Activated CD4-positive, alpha-beta T cell treated with anti-CD3 and anti-CD28 coated beads, Interleukin-2, Interleukin-6, amounts not matched to agents 100 ng/mL and 50 ng/mL, durations not matched to agents 16 hours and 8 hours (primary cell): ENCODE data around the gene RGN.
"Not testable (repeated sequence)": the region's sequence is repeated elsewhere in the genome, so short reads cannot be mapped to it uniquely, and the experiment has no call there.

ENCODE experiments used
- DNase-seq: peaks from one replicate; pipeline ENCODE4 v3.0.0-alpha.2; 2020

RGN gene

DNA sequence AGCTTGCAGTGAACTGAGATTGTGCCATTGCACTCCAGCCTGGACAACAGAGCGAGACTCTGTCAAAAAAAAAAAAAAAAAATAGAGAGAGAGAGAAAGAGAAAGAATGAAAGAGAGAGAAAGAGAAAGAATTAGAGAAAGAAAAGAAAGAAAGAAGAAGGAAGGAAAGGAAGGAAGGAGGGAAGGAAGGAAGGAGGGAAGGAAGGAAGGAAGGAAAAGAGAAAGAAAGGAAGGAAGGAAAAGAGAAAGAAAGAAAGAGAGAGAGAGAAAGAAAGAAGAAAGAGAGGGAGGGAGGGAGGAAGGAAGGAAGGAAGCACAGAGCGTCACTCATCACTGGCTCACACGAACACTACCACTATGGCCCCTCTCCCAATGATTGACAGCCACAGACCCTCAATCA, 46.2 kb downstream of the RGN start:
- DNase-seq: not testable (repeated sequence)

DNA sequence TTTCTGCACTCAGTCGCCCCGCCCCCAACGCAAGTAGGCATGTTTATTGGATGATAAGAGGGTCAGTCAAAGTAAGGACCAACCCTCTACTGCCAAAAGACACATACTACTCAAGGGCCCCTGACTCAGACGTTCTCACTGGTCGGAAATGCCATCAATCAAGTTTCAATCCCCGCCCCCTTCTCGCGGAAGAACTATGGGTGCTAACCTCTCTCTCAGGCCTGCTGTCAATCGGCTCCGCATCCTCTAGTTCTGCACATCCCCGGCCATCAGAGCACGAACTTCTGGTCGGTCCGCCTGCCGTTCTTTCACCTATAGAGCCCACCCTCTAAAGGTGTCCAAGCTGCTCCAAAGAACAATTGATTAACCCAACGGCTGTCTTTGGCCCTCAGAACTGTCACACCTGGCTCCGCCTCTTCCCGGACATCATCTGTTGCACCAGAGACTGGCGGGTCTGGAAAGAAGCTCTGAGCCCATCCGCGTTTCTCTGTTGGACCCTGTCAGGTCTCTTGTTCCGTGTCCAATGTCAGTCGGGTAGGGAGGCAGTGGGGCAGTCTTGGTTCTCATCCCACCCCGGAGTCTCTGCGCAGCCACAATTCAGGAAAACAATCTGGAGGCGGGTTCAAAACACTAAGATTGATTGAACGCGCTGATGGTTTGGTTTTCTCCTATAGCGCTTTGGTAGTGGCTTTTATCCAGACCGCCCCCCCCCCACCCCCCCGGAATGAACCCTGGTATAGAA, 51.1 kb downstream of the RGN start:
- peak; percentile 93 for DNase-seq

DNA sequence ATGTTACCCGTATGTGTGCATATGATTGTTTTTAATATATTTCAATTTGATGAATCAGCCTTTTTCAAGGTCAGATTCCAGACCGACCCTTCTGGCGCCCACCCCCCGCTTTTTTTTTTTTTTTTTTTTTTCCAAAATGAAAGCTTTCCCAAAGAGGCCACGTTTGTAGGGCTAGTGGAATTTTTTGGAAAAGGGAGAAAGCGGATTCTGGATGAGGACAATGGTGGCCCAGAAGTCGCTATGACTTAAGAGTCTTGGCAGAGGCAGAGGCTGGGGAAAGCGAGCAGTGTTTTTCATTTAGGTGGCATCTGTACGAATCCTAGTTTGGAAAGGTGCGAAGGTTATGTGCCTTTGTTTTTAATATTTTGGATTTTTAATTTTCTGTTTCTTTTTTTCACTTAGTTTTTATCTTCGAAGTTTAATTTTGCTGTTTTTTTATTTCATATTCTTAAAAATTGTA, 51.7 kb downstream of the RGN start:
- no peak for DNase-seq

DNA sequence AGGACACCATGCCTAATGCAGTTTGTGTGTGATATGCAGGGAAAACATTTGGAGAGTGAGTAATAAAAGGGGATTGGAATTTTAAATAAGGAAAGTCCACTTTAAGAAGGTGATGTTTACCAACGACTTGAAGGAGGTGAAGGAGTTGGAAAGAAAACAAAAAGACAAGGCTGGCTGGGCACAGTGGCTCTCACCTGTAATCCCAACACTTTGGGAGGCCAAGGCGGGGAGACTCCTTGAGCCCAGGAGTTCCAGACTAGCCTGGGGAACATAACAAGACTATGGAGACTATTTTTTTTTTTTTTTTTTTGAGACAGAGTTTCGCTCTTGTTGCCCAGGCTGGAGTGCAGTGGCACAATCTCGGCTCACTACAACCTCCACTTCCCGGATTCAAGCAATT, 55.2 kb downstream of the RGN start:
- DNase-seq: no peak

DNA sequence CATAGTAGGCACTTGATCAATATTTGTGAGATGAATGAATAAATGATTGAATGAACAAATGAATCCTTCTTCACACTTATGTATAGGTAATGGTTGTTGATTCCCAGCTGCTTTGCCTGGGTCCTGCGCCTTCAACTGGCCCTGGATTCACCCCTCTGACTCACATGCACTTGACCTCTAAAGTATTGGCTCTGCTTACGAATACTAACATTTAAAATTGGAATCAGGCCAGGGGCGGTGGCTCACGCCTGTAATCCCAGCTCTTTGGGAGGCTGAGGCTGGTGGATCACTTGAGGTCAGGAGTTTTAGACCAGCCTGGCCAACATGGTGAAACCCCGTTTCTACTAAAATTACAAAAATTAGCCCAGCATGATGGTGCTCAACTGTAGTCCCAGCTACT, 57.4 kb downstream of the RGN start:
- DNase-seq: not testable (repeated sequence)

DNA sequence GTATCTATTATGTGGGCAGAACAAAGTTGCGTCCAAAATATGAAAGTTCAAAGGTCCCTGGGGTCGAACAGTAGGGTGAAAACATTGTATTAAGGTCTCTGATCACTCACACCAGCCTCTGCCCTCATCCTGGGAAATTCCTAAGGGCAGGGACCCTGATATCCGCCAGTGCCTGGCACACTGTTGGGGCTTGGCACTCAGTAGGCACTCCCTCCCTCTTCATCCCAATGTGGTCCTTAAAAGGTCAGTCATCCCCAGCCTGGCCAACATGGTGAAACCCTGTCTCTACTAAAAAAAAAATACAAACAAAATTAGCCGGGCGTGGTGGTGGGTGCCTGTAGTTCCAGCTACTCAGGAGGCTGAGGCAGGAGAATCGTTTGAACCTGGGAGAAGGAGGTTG, 59.9 kb downstream of the RGN start:
- no peak for DNase-seq
